WTC11 (cell line): ENCODE measurements around the gene FGF14.

Experiments used
- CBFB ChIP-seq: sonication (generic); formaldehyde crosslinking; IDR thresholded peaks from 2 replicates; pipeline ENCODE4 v1.8.1; 2022; ENCODE audit warnings: mild to moderate bottlenecking, low read depth, missing genetic modification reagents
- CTCF ChIP-seq: fragments of 200-600 bp; IDR thresholded peaks from 2 replicates; pipeline ENCODE4 v1.8.0; 2022; ENCODE audit warnings: antibody characterized with exemption
- ETV6 ChIP-seq: sonication (generic); formaldehyde crosslinking; IDR thresholded peaks from 2 replicates; pipeline ENCODE4 v1.8.1; 2022; ENCODE audit warnings: mild to moderate bottlenecking, missing genetic modification reagents
- SOX15 ChIP-seq: fragments of 250-450 bp; sonication (Bioruptor Pico); IDR thresholded peaks from 2 replicates; pipeline ENCODE4 v1.9.0; 2021; ENCODE audit warnings: mild to moderate bottlenecking
- TEAD4 ChIP-seq: sonication (generic); formaldehyde crosslinking; IDR thresholded peaks from 2 replicates; pipeline ENCODE4 v1.8.0; 2022; ENCODE audit warnings: mild to moderate bottlenecking, missing genetic modification reagents
- ZNF396 ChIP-seq: fragments of 250-450 bp; sonication (Bioruptor Pico); IDR thresholded peaks from 2 replicates; pipeline ENCODE4 v1.8.0; 2021; ENCODE audit warnings: mild to moderate bottlenecking, moderate library complexity, borderline replicate concordance

GRCh38 chr13:102261316-102261715 lies 140.5 kb downstream of the FGF14 start:
- TF ChIP-seq SOX15 (CRISPR knock-in tag) (no peak), CTCF (no peak), TEAD4 (CRISPR knock-in tag) (no peak), CBFB (no peak), ZNF396 (CRISPR knock-in tag) (no peak), ETV6 (CRISPR knock-in tag) (no peak)
